Body of pancreas (tissue), 4 donors: ENCODE measurements around the gene ZDHHC5. TPM values are rescaled to one million over a fixed set of nuclear protein-coding genes. Genes with fewer than 3 reads are reported as not detected.

Experiments
- ATAC-seq: fragments of 150-250 bp; one replicate; pipeline ENCODE4 v1.9.1; 2016
- DNase-seq, 4 donors: peaks; one replicate each; pipeline ENCODE4 v3.0.0-alpha.2; 2019
- H3K27ac ChIP-seq, 4 donors: fragments of 200-600 bp; sonication (generic); 1 replicate in 3 of 4; 2 replicates in 1 of 4; pipeline versions ENCODE4 v1.5.1 to v1.6.1; 2016 to 2019; ENCODE audit warnings: mild to moderate bottlenecking in 1 of 4, mixed read lengths in 1 of 4, moderate library complexity in 1 of 4
- H3K27me3 ChIP-seq, 2 donors: fragments of 200-600 bp; sonication (generic); one replicate each; pipeline ENCODE4 v1.6.0; 2016; ENCODE audit warnings: mild to moderate bottlenecking in 1 of 2
- H3K36me3 ChIP-seq, 2 donors: fragments of 200-600 bp; sonication (generic); replicated peaks in 1 of 2; 2 replicates each; pipeline ENCODE4 v1.5.1; 2016; ENCODE audit warnings: low read depth in 2 of 2; ENCODE audit not compliant: insufficient read depth in 1 of 2
- H3K4me1 ChIP-seq: fragments of 200-600 bp; sonication (generic); one replicate; pipeline ENCODE4 v1.6.0; 2016
- H3K4me3 ChIP-seq, 2 donors: fragments of 200-600 bp; sonication (generic); 1 replicate in 1 of 2; 2 replicates in 1 of 2; pipeline ENCODE4 v1.5.1; 2016 to 2019
- H3K9me3 ChIP-seq, 3 donors: fragments of 200-600 bp; sonication (generic); 1 replicate in 2 of 3; 2 replicates in 1 of 3; pipeline ENCODE4 v1.5.1; 2016
- CTCF ChIP-seq, 7 experiments: fragments of 450-650 bp in 4 of 7; fragments of 200-600 bp in 3 of 7; sonication (generic) in 3 of 7; IDR thresholded peaks; one replicate each; pipeline ENCODE4 v1.5.1; 2016 to 2019; ENCODE audit warnings: antibody characterized with exemption in 7 of 7
- POLR2A ChIP-seq, 3 donors: fragments of 450-650 bp; IDR thresholded peaks; one replicate each; pipeline ENCODE4 v1.6.1; 2016; ENCODE audit warnings: antibody characterized with exemption in 3 of 3, mild to moderate bottlenecking in 2 of 3
- WGBS, 2 donors: methylation state at CpG; one replicate each; pipeline ENCODE4 v1.1.5; 2017; 5-methylcytosine and 5-hydroxymethylcytosine counted together
- intact Hi-C: fragments of 100-400 bp; cut with DNase I; formaldehyde crosslinking; loops from one replicate; pipeline ENCODE4 v1.15.1; 2023
- total RNA-seq, 2 donors: library from RNA; depleted of rRNA; stranded (reverse); fragments of >200 nt; gene quantifications; one replicate each; pipeline ENCODE4 v1.1.0, GENCODE V29; 2016

ZDHHC5 gene
- total RNA-seq, 2 donors from 2014 or later, result 17.6 to 48.5 TPM

DNA sequence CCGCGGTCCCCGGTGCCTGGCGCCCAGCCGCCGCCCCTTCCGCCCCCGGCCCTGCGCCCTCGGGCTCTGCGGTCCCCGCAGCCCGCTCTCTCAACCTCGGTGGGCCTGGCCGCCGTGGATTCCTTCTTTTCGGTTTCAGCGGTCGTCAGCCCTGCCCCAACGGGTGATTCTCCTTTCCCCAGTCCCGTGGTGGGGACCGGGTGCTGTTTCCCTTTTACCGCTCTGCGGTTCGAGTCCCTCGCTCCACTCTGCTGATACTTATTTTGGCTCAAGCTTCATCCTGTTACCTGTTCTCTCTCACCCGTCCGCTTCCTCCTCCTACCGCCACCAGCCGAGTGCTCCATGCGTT is 494 bp downstream of the ZDHHC5 start:
- DNase-seq (peak in 1 of 4 donors; percentile 28), ATAC-seq (peak; percentile 1)
- Histone ChIP-seq H3K27me3 (no peaks in the 10 kb centered on the region), H3K4me1 (peaks cover 25% of the 10 kb centered on the region), H3K36me3 (peaks cover 0 to 3% of the 10 kb centered on the region in 2 donors), H3K9me3 (no peaks in the 10 kb centered on the region), H3K27ac (peak overlapping the region; percentile 97 to 99 (median 98)), H3K4me3 (peak overlapping the region; percentile 73 to 95)
- WGBS, 2 donors, result 1% methylated on average over 14 to 30 of the region's 31 CpGs
- intact Hi-C loops, result loop anchor here (10.0 kb wide), 1 partner anchor 46 kb away; the partner anchor contains the start of genes MED19 and TMX2
- TF ChIP-seq CTCF (IDR thresholded peaks at IDR 0.05) (no peak), POLR2A (IDR thresholded peaks at IDR 0.05) (no peak)

- ATAC-seq (no peak), DNase-seq (no peak)
- Histone ChIP-seq H3K9me3 (no peaks in the 10 kb centered on the region), H3K4me1 (peaks cover 28% of the 10 kb centered on the region), H3K27me3 (no peaks in the 10 kb centered on the region), H3K4me3 (no peak overlapping the region), H3K36me3 (peaks cover 0 to 6% of the 10 kb centered on the region in 2 donors), H3K27ac (no peak overlapping the region)
- TF ChIP-seq POLR2A (IDR thresholded peaks at IDR 0.05) (no peak), CTCF (IDR thresholded peaks at IDR 0.05) (no peak)
- intact Hi-C loops, result no loop called here
Measured at GRCh38 chr11:57674251-57674650, 6.3 kb downstream of the ZDHHC5 start.

GRCh38 chr11:57675176-57675941 is 7.4 kb downstream of the ZDHHC5 start:
- Histone ChIP-seq H3K27me3 (no peaks in the 10 kb centered on the region), H3K4me3 (no peak overlapping the region), H3K27ac (peak overlapping the region in 1 of 4 donors; percentile 21), H3K36me3 (peaks cover 0 to 6% of the 10 kb centered on the region in 2 donors), H3K9me3 (no peaks in the 10 kb centered on the region), H3K4me1 (peaks cover 30% of the 10 kb centered on the region)
- intact Hi-C loops, result no loop called here
- ATAC-seq, result no peak
- WGBS, 2 donors, result 80 to 82% methylated on average over 3 of the region's 3 CpGs
- TF ChIP-seq POLR2A (IDR thresholded peaks at IDR 0.05) (no peak), CTCF (IDR thresholded peaks at IDR 0.05) (no peak)
- no peak for DNase-seq

- H3K4me3 ChIP-seq, result no peak overlapping the region
- 77 to 100% methylated on average over 1 to 4 of the region's 4 CpGs for WGBS, 2 donors
- TF ChIP-seq CTCF (IDR thresholded peaks at IDR 0.05), result no peak
- no peak for DNase-seq
- H3K36me3 ChIP-seq, result peaks cover 0 to 9% of the 10 kb centered on the region in 2 donors
- no peak for ATAC-seq
- peaks cover 30% of the 10 kb centered on the region for H3K4me1 ChIP-seq
- H3K9me3 ChIP-seq, result no peaks in the 10 kb centered on the region
- no peaks in the 10 kb centered on the region for H3K27me3 ChIP-seq
- intact Hi-C loops, result no loop called here
- peak overlapping the region in 1 of 4 donors; percentile 21 for H3K27ac ChIP-seq
Measured at GRCh38 chr11:57679396-57679795, 11.5 kb downstream of the ZDHHC5 start.

- no peak for ATAC-seq
- H3K27me3 ChIP-seq, result no peaks in the 10 kb centered on the region
- H3K36me3 ChIP-seq, result peaks cover 0 to 9% of the 10 kb centered on the region in 2 donors
- peaks cover 21% of the 10 kb centered on the region for H3K4me1 ChIP-seq
- H3K27ac ChIP-seq, result no peak overlapping the region
- DNase-seq, result no peak
- WGBS, 2 donors, result 75 to 89% methylated on average over 2 of the region's 2 CpGs
- H3K9me3 ChIP-seq, result no peaks in the 10 kb centered on the region
- intact Hi-C loops, result no loop called here
- TF ChIP-seq POLR2A (IDR thresholded peaks at IDR 0.05), result no peak
- TF ChIP-seq CTCF (IDR thresholded peaks at IDR 0.05), result no peak
- no peak overlapping the region for H3K4me3 ChIP-seq
Measured at GRCh38 chr11:57680552-57680874, 12.6 kb downstream of the ZDHHC5 start.
